Measurements from ENCODE around the gene E2F2. TPM values are rescaled to one million over a fixed set of nuclear protein-coding genes. Genes with fewer than 3 reads are reported as not detected.

Gene E2F2
- total and polyA plus RNA-seq, 7 donors = 0.03 to 0.32 (median 0.06) TPM; not detected in 2

- H3K4me3 ChIP-seq = no peak overlapping the region
- intact Hi-C loops (cut with DNase I) = no loop called here
- 92 to 100% (median 95%) methylated on average over 3 of the region's 3 CpGs for WGBS, 3 donors
- peak overlapping the region; percentile 79 for H3K27ac ChIP-seq
- peaks cover 29% of the 10 kb centered on the region for H3K4me1 ChIP-seq
- TF ChIP-seq CTCF (IDR thresholded peaks at IDR 0.05) = no peak
- H3K27me3 ChIP-seq (ENCODE audit: insufficient read depth in 3 of 3, low read length in 2 of 3) = peaks cover 0 to 4% (median 0%) of the 10 kb centered on the region in 3 donors
- DNase-seq (no peak), ATAC-seq (no peak)
- H3K9me3 ChIP-seq = no peaks in the 10 kb centered on the region
- no peaks in the 10 kb centered on the region for H3K36me3 ChIP-seq (ENCODE audit: insufficient read depth in 1 of 2, low read depth in 1 of 2)
Measured at GRCh38 chr1:23563755-23564374, 32.8 kb upstream of the E2F2 start.

GRCh38 chr1:23563003-23563402, 32.0 kb upstream of the E2F2 start:
- TF ChIP-seq CTCF (IDR thresholded peaks at IDR 0.05) = no peak
- intact Hi-C loops (cut with DNase I) = no loop called here
- no peak for ATAC-seq
- Histone ChIP-seq H3K27me3 (ENCODE audit: insufficient read depth in 3 of 3, low read length in 2 of 3) (no peaks in the 10 kb centered on the region), H3K4me1 (peaks cover 25% of the 10 kb centered on the region), H3K36me3 (ENCODE audit: insufficient read depth in 1 of 2, low read depth in 1 of 2) (no peaks in the 10 kb centered on the region), H3K27ac (peak overlapping the region; percentile 79), H3K9me3 (no peaks in the 10 kb centered on the region), H3K4me3 (no peak overlapping the region)
- no peak for DNase-seq
- WGBS, 3 donors = 51 to 61% (median 55%) methylated on average over 9 of the region's 9 CpGs

DNA sequence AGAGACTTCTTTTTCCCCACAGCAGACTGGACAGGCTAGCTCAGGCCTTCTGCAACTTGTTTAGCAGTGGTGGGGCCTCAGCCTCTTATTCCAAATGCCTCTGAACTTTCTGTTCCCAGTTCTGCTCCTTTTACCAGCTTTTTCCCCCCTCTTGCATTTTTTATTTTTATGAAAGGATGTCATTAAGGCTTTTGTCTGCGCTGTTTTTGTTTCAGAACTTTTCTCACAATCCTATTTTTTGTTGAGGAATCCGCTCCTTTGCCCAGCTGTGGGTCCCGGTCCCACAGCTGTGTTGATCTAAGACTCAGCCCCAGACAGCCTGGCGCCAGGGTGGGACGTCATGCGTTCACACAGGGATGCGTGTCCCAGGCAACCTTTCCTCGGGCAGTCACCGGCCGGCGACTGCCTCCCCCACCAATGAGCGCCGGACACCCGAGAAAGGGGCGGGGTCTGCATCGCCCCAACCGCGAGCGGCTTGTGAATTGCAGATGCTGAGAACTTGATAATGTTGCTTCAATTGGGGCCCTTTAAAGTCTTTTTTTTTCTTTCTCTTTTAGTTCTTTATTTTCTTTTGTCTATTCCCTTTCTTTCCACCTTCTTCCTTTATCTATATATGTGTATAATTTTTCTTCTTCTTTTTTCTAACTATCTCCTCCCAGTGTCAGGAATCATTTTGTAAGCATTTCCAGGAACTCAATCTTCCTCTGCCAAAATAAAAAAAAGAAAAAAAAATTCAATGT, 31.3 kb upstream of the E2F2 start:
- TF ChIP-seq CTCF (IDR thresholded peaks at IDR 0.05) = no peak
- intact Hi-C loops (cut with DNase I) = no loop called here
- WGBS, 3 donors = 1 to 3% (median 2%) methylated on average over 19 of the region's 19 CpGs
- peaks cover 25% of the 10 kb centered on the region for H3K4me1 ChIP-seq
- DNase-seq = peak; percentile 97
- no peaks in the 10 kb centered on the region for H3K27me3 ChIP-seq (ENCODE audit: insufficient read depth in 3 of 3, low read length in 2 of 3)
- no peaks in the 10 kb centered on the region for H3K9me3 ChIP-seq
- peak overlapping the region; percentile 79 for H3K27ac ChIP-seq
- H3K36me3 ChIP-seq (ENCODE audit: insufficient read depth in 1 of 2, low read depth in 1 of 2) = peaks cover 0 to 4% of the 10 kb centered on the region in 2 donors
- peak; percentile 84 to 88 (median 86) for ATAC-seq
- H3K4me3 ChIP-seq = peak overlapping the region; percentile 74

DNA sequence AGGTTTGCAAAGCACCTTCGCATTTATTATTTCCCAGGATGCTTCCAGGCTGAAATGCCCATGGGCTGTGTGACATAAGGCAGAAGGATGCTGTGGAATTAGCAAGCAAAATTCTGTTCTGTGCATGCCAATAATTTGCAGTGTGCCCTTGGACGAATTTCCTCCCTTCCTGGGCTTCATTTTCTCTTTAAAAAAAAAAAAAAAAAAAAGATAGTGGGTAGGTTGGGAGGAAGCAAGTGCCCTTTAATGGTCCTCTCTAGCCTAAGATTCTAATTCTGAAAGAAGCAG, 30.7 kb upstream of the E2F2 start:
- no peaks in the 10 kb centered on the region for H3K27me3 ChIP-seq (ENCODE audit: insufficient read depth in 3 of 3, low read length in 2 of 3)
- intact Hi-C loops (cut with DNase I) = no loop called here
- peak overlapping the region; percentile 79 for H3K27ac ChIP-seq
- TF ChIP-seq CTCF (IDR thresholded peaks at IDR 0.05) = no peak
- WGBS, 3 donors = 44 to 48% (median 44%) methylated on average over 2 of the region's 2 CpGs
- peaks cover 25% of the 10 kb centered on the region for H3K4me1 ChIP-seq
- ATAC-seq (no peak), DNase-seq (no peak)
- peaks cover 0 to 9% of the 10 kb centered on the region in 2 donors for H3K36me3 ChIP-seq (ENCODE audit: insufficient read depth in 1 of 2, low read depth in 1 of 2)
- peak overlapping the region; percentile 74 for H3K4me3 ChIP-seq
- H3K9me3 ChIP-seq = no peaks in the 10 kb centered on the region
